Liver (tissue), 9 donors: Measurements from ENCODE around the gene TIE1. TPM values are rescaled to one million over a fixed set of nuclear protein-coding genes. Genes with fewer than 3 reads are reported as not detected.

ENCODE experiments used
- DNase-seq: peaks from one replicate; pipeline ENCODE4 v3.0.0-alpha.2; 2017; ENCODE audit warnings: low spot score
- H3K27ac ChIP-seq, 2 donors: one replicate each; pipeline ENCODE4 v1.7.0; 2013; ENCODE audit warnings: inconsistent platforms in 2 of 2, low read length in 2 of 2, control low read depth in 1 of 2, low read depth in 1 of 2, mild to moderate bottlenecking in 1 of 2
- H3K27me3 ChIP-seq, 4 donors: one replicate each; pipeline versions ENCODE4 v1.6.1 to v1.7.0; 2013; ENCODE audit warnings: low read length in 3 of 4, inconsistent platforms in 1 of 4, mild to moderate bottlenecking in 1 of 4, moderate library complexity in 1 of 4; ENCODE audit not compliant: control insufficient read depth in 4 of 4, insufficient read depth in 4 of 4
- H3K36me3 ChIP-seq, 4 donors: one replicate each; pipeline versions ENCODE4 v1.6.1 to v1.7.0; 2013; ENCODE audit warnings: low read length in 3 of 4, mild to moderate bottlenecking in 3 of 4, low read depth in 1 of 4, moderate library complexity in 1 of 4; ENCODE audit not compliant: control insufficient read depth in 4 of 4, insufficient read depth in 3 of 4
- H3K4me1 ChIP-seq, 4 donors: one replicate each; pipeline versions ENCODE4 v1.6.1 to v1.7.0; 2013; ENCODE audit warnings: low read length in 3 of 4, mild to moderate bottlenecking in 3 of 4, moderate library complexity in 1 of 4; ENCODE audit not compliant: control insufficient read depth in 4 of 4, insufficient read depth in 4 of 4
- H3K4me3 ChIP-seq, 3 donors: one replicate each; pipeline versions ENCODE4 v1.6.1 to v1.7.0; 2013; ENCODE audit warnings: low read length in 3 of 3, control low read depth in 1 of 3, low read depth in 1 of 3, mild to moderate bottlenecking in 1 of 3
- H3K9ac ChIP-seq, 2 donors: one replicate each; pipeline ENCODE4 v1.7.0; 2013; ENCODE audit warnings: low read length in 2 of 2, mild to moderate bottlenecking in 2 of 2, moderate library complexity in 2 of 2, control low read depth in 1 of 2, low read depth in 1 of 2
- H3K9me3 ChIP-seq, 4 donors: one replicate each; pipeline versions ENCODE4 v1.6.1 to v1.7.0; 2013; ENCODE audit warnings: low read length in 3 of 4; ENCODE audit not compliant: control insufficient read depth in 4 of 4
- EGR1 ChIP-seq, 2 donors: IDR thresholded peaks; 2 replicates each; pipeline ENCODE4 v1.6.1; 2016 to 2018; ENCODE audit warnings: antibody characterized with exemption in 2 of 2, low read depth in 2 of 2
- FOXA1 ChIP-seq: IDR thresholded peaks from 2 replicates; pipeline ENCODE4 v1.6.1; 2016; ENCODE audit warnings: antibody characterized with exemption
- FOXA2 ChIP-seq: IDR thresholded peaks from 2 replicates; pipeline ENCODE4 v1.6.1; 2016; ENCODE audit warnings: antibody characterized with exemption
- GABPA ChIP-seq, 2 donors: IDR thresholded peaks in 1 of 2; conservative IDR thresholded peaks in 1 of 2; 2 replicates each; pipeline ENCODE4 v1.6.1; 2016; ENCODE audit warnings: antibody characterized with exemption in 2 of 2, mild to moderate bottlenecking in 1 of 2, moderate library complexity in 1 of 2
- HNF4A ChIP-seq, 2 donors: conservative IDR thresholded peaks; 2 replicates each; pipeline ENCODE4 v1.6.1; 2016; ENCODE audit warnings: antibody characterized with exemption in 2 of 2, mild to moderate bottlenecking in 2 of 2
- HNF4G ChIP-seq: IDR thresholded peaks from 2 replicates; pipeline ENCODE4 v1.6.1; 2016; ENCODE audit warnings: antibody characterized with exemption
- JUND ChIP-seq, 2 donors: IDR thresholded peaks; 2 replicates each; pipeline ENCODE4 v1.6.1; 2016; ENCODE audit warnings: antibody characterized with exemption in 2 of 2
- NR2F2 ChIP-seq: IDR thresholded peaks from 2 replicates; pipeline ENCODE4 v1.6.1; 2016; ENCODE audit warnings: antibody characterized with exemption
- RAD21 ChIP-seq, 2 donors: IDR thresholded peaks; 2 replicates each; pipeline ENCODE4 v1.6.1; 2016; ENCODE audit warnings: antibody characterized with exemption in 2 of 2, mild to moderate bottlenecking in 2 of 2
- RXRA ChIP-seq, 2 donors: IDR thresholded peaks; 2 replicates each; pipeline ENCODE4 v1.6.1; 2017 to 2018; ENCODE audit warnings: antibody characterized with exemption in 2 of 2, mild to moderate bottlenecking in 1 of 2
- SP1 ChIP-seq: IDR thresholded peaks from 2 replicates; pipeline ENCODE4 v1.6.1; 2018; ENCODE audit warnings: antibody characterized with exemption, mild to moderate bottlenecking
- TAF1 ChIP-seq: conservative IDR thresholded peaks from 2 replicates; pipeline ENCODE4 v1.6.1; 2016; ENCODE audit warnings: antibody characterized with exemption, mild to moderate bottlenecking
- YY1 ChIP-seq: IDR thresholded peaks from 2 replicates; pipeline ENCODE4 v1.6.1; 2016; ENCODE audit warnings: antibody characterized with exemption, mild to moderate bottlenecking
- WGBS: extraction: QIAGEN DNeasy Blood & Tissue Kit; methylation state at CpG from one replicate; pipeline ENCODE4 v1.1.7; 2013; 5-methylcytosine and 5-hydroxymethylcytosine counted together
- polyA plus RNA-seq, 2 donors: library from polyadenylated mRNA; stranded (reverse) in 1 of 2; unstranded in 1 of 2; fragments of 200-250 nt in 1 of 2; fragments of >200 nt in 1 of 2; fragmentation: Nextera tagmentation in 1 of 2; extraction: Ambion mirVana in 1 of 2; gene quantifications; one replicate each; pipeline versions ENCODE4 v1.2.1 to v1.2.3, GENCODE V29; 2013 to 2015
- total RNA-seq, 2 donors: library from RNA; depleted of rRNA; stranded (reverse); fragments of >200 nt; gene quantifications; one replicate each; pipeline ENCODE4 v1.2.3, GENCODE V29; 2014
- TF ChIP-seq, protein P1 (sequence below): IDR thresholded peaks from 2 replicates; pipeline ENCODE4 v1.6.1; 2016; ENCODE audit warnings: antibody characterized with exemption, mild to moderate bottlenecking
- TF ChIP-seq, protein P2 (sequence below): IDR thresholded peaks from 2 replicates; pipeline ENCODE4 v1.6.1; 2016; ENCODE audit warnings: antibody characterized with exemption
- TF ChIP-seq, protein P3 (sequence below): IDR thresholded peaks from 2 replicates; pipeline ENCODE4 v1.6.1; 2016; ENCODE audit warnings: antibody characterized with exemption
- TF ChIP-seq, protein P4 (sequence below): IDR thresholded peaks from 2 replicates; pipeline ENCODE4 v1.6.1; 2016; ENCODE audit warnings: antibody characterized with exemption
- TF ChIP-seq, protein P5 (sequence below): fragments of 150-350 bp; IDR thresholded peaks from 2 replicates; pipeline ENCODE4 v1.5.1; 2017; ENCODE audit warnings: improper control_type of control experiment, low read depth, low read length; ENCODE audit not compliant: missing input control
- donor health status: healthy.
- donor health status: healthy.
- donor health status: healthy.
- donor health status: healthy.
- donor health status: healthy.

TIE1 gene
- total and polyA plus RNA-seq, 4 donors = 3.6 to 17.6 (median 8.9) TPM

DNA sequence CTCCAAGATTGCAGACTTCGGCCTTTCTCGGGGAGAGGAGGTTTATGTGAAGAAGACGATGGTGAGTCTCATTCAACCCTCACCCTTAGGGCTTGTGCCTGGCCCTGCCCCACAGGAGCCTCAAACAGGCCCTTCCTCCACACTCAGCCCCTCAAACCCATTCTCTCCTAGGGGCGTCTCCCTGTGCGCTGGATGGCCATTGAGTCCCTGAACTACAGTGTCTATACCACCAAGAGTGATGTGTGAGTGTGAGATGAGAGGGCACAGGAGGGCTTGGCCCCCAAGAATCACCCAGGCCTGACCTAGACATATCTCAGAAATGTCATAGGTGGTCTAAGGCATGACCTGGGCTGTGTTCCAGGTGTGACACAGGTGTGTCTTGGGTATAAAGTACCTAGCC, 18.5 kb downstream of the TIE1 start:
- H3K9me3 ChIP-seq = no peaks in the 10 kb centered on the region
- no peak for DNase-seq
- 96% methylated on average over 5 of the region's 5 CpGs for WGBS
- H3K4me3 ChIP-seq = no peak overlapping the region
- H3K27ac ChIP-seq = no peak overlapping the region
- peaks cover 0 to 5% (median 0%) of the 10 kb centered on the region in 4 donors for H3K36me3 ChIP-seq
- H3K27me3 ChIP-seq = no peaks in the 10 kb centered on the region
- H3K9ac ChIP-seq = no peak overlapping the region
- TF ChIP-seq HNF4A (conservative IDR thresholded peaks at IDR 0.05) (no peak), JUND (IDR thresholded peaks at IDR 0.05) (no peak), FOXA2 (no peak), HNF4G (no peak), TAF1 (no peak), RXRA (IDR thresholded peaks at IDR 0.05) (no peak), EGR1 (IDR thresholded peaks at IDR 0.05; ENCODE audit: low read depth in 2 of 2) (no peak), NR2F2 (no peak), FOXA1 (no peak), RAD21 (IDR thresholded peaks at IDR 0.05) (no peak), SP1 (no peak), GABPA (IDR thresholded peaks at IDR 0.05 in 1 of 2, conservative IDR thresholded peaks at IDR 0.05 in 1 of 2) (no peak)
- TF ChIP-seq, protein P1, sequence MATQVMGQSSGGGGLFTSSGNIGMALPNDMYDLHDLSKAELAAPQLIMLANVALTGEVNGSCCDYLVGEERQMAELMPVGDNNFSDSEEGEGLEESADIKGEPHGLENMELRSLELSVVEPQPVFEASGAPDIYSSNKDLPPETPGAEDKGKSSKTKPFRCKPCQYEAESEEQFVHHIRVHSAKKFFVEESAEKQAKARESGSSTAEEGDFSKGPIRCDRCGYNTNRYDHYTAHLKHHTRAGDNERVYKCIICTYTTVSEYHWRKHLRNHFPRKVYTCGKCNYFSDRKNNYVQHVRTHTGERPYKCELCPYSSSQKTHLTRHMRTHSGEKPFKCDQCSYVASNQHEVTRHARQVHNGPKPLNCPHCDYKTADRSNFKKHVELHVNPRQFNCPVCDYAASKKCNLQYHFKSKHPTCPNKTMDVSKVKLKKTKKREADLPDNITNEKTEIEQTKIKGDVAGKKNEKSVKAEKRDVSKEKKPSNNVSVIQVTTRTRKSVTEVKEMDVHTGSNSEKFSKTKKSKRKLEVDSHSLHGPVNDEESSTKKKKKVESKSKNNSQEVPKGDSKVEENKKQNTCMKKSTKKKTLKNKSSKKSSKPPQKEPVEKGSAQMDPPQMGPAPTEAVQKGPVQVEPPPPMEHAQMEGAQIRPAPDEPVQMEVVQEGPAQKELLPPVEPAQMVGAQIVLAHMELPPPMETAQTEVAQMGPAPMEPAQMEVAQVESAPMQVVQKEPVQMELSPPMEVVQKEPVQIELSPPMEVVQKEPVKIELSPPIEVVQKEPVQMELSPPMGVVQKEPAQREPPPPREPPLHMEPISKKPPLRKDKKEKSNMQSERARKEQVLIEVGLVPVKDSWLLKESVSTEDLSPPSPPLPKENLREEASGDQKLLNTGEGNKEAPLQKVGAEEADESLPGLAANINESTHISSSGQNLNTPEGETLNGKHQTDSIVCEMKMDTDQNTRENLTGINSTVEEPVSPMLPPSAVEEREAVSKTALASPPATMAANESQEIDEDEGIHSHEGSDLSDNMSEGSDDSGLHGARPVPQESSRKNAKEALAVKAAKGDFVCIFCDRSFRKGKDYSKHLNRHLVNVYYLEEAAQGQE = no peak
- TF ChIP-seq, protein P2, sequence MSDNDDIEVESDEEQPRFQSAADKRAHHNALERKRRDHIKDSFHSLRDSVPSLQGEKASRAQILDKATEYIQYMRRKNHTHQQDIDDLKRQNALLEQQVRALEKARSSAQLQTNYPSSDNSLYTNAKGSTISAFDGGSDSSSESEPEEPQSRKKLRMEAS = no peak
- TF ChIP-seq, protein P3, sequence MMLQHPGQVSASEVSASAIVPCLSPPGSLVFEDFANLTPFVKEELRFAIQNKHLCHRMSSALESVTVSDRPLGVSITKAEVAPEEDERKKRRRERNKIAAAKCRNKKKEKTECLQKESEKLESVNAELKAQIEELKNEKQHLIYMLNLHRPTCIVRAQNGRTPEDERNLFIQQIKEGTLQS = no peak
- TF ChIP-seq, protein P4, sequence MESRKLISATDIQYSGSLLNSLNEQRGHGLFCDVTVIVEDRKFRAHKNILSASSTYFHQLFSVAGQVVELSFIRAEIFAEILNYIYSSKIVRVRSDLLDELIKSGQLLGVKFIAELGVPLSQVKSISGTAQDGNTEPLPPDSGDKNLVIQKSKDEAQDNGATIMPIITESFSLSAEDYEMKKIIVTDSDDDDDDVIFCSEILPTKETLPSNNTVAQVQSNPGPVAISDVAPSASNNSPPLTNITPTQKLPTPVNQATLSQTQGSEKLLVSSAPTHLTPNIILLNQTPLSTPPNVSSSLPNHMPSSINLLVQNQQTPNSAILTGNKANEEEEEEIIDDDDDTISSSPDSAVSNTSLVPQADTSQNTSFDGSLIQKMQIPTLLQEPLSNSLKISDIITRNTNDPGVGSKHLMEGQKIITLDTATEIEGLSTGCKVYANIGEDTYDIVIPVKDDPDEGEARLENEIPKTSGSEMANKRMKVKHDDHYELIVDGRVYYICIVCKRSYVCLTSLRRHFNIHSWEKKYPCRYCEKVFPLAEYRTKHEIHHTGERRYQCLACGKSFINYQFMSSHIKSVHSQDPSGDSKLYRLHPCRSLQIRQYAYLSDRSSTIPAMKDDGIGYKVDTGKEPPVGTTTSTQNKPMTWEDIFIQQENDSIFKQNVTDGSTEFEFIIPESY = no peak
- TF ChIP-seq, protein P5, sequence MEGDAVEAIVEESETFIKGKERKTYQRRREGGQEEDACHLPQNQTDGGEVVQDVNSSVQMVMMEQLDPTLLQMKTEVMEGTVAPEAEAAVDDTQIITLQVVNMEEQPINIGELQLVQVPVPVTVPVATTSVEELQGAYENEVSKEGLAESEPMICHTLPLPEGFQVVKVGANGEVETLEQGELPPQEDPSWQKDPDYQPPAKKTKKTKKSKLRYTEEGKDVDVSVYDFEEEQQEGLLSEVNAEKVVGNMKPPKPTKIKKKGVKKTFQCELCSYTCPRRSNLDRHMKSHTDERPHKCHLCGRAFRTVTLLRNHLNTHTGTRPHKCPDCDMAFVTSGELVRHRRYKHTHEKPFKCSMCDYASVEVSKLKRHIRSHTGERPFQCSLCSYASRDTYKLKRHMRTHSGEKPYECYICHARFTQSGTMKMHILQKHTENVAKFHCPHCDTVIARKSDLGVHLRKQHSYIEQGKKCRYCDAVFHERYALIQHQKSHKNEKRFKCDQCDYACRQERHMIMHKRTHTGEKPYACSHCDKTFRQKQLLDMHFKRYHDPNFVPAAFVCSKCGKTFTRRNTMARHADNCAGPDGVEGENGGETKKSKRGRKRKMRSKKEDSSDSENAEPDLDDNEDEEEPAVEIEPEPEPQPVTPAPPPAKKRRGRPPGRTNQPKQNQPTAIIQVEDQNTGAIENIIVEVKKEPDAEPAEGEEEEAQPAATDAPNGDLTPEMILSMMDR = no peak
- H3K4me1 ChIP-seq = peaks cover 0 to 6% (median 3%) of the 10 kb centered on the region in 4 donors

DNA sequence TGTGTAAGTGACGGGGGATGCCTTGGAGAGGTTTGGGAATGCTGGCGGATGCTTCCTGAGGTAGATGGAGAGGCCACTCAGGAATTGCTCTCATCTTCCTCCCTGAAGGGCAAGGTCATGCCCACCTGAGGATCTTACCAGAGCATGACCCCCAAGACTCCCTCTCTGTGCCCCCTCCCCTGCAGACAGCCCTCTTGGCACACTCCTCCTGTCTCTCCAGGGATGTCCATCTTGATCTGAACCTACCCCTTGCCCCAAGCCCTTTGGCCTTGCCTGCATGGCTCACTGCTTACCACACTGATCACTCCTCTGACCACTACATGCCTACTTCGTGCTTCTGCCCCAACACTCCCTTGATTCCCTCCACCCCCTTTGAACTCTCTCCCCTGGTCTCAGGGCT, 19.0 kb downstream of the TIE1 start:
- WGBS = 65% methylated on average over 3 of the region's 3 CpGs
- no peak for DNase-seq
- Histone ChIP-seq H3K9ac (no peak overlapping the region), H3K27ac (no peak overlapping the region), H3K4me3 (no peak overlapping the region), H3K4me1 (peaks cover 0 to 4% (median 1%) of the 10 kb centered on the region in 4 donors), H3K9me3 (no peaks in the 10 kb centered on the region), H3K36me3 (peaks cover 0 to 5% (median 0%) of the 10 kb centered on the region in 4 donors), H3K27me3 (no peaks in the 10 kb centered on the region)
- TF ChIP-seq NR2F2 (no peak), YY1 (no peak), FOXA2 (no peak), HNF4A (conservative IDR thresholded peaks at IDR 0.05) (no peak), JUND (IDR thresholded peaks at IDR 0.05) (no peak), SP1 (no peak), GABPA (IDR thresholded peaks at IDR 0.05 in 1 of 2, conservative IDR thresholded peaks at IDR 0.05 in 1 of 2) (no peak), FOXA1 (no peak)
- TF ChIP-seq, protein P4 = no peak
- TF ChIP-seq, protein P5 = no peak
- TF ChIP-seq, protein P2 = no peak
